H1 (cell line): ENCODE data around the gene APOA1.
A peak's percentile ranks its signal among the peaks of the same experiment; 100 is the strongest.

Experiments
- CTCF ChIP-seq, 3 experiments: IDR thresholded peaks; 1 replicate in 2 of 3; 2 replicates in 1 of 3; pipeline versions ENCODE4 v1.5.1 to v1.6.1; 2011; ENCODE audit warnings: low read length in 3 of 3, mild to moderate bottlenecking in 3 of 3, inconsistent platforms in 2 of 3, low read depth in 1 of 3, moderate library complexity in 1 of 3; ENCODE audit not compliant: insufficient read depth in 1 of 3; ENCODE audit errors: control extremely low read depth in 1 of 3
- EP300 ChIP-seq, 2 experiments: IDR thresholded peaks; 1 replicate in 1 of 2; 2 replicates in 1 of 2; pipeline ENCODE4 v1.6.1; 2011 to 2012; ENCODE audit warnings: low read depth in 2 of 2, low read length in 2 of 2, mild to moderate bottlenecking in 2 of 2, borderline replicate concordance in 1 of 2, inconsistent platforms in 1 of 2, moderate library complexity in 1 of 2
- JUN ChIP-seq: IDR thresholded peaks from 2 replicates; pipeline ENCODE4 v1.6.1; 2011; ENCODE audit warnings: low read depth, mild to moderate bottlenecking, improper control_type of control experiment, low read length
- POLR2A ChIP-seq, 2 experiments: IDR thresholded peaks; 1 replicate in 1 of 2; 2 replicates in 1 of 2; pipeline ENCODE4 v1.6.1; 2011; ENCODE audit warnings: low read depth in 2 of 2, low read length in 2 of 2, mild to moderate bottlenecking in 2 of 2; ENCODE audit errors: control extremely low read depth in 1 of 2
- RFX5 ChIP-seq: IDR thresholded peaks from 2 replicates; pipeline ENCODE4 v1.6.1; 2011; ENCODE audit warnings: low read depth, low read length, improper control_type of control experiment, borderline replicate concordance
- TAF1 ChIP-seq: IDR thresholded peaks from 2 replicates; pipeline ENCODE4 v1.6.1; 2011; ENCODE audit warnings: mild to moderate bottlenecking, low read depth, low read length
- TBP ChIP-seq: IDR thresholded peaks from 2 replicates; pipeline ENCODE4 v1.6.1; 2011; ENCODE audit warnings: low read depth, low read length, improper control_type of control experiment
- TCF12 ChIP-seq: IDR thresholded peaks from 2 replicates; pipeline ENCODE4 v1.6.1; 2011; ENCODE audit warnings: low read depth, mild to moderate bottlenecking, low read length
- ZNF274 ChIP-seq: IDR thresholded peaks from 2 replicates; pipeline ENCODE4 v1.7.0; 2012; ENCODE audit warnings: low read length, borderline replicate concordance; ENCODE audit errors: extremely low read depth

- TF ChIP-seq CTCF (IDR thresholded peaks at IDR 0.05; ENCODE audit: control extremely low read depth in 1 of 3, insufficient read depth in 1 of 3, low read depth in 1 of 3, low read length in 3 of 3), result peak in 1 of 3 experiments; percentile 13; a peak in 2 of 4 replicates
- no peak for TF ChIP-seq EP300 (IDR thresholded peaks at IDR 0.05; ENCODE audit: borderline replicate concordance in 1 of 2, low read depth in 2 of 2, low read length in 2 of 2)
- TF ChIP-seq TCF12, result no peak
- TF ChIP-seq TBP, result no peak
- TF ChIP-seq RFX5, result no peak
- no peak for TF ChIP-seq JUN
- TF ChIP-seq ZNF274, result no peak
- TF ChIP-seq TAF1, result no peak
- TF ChIP-seq POLR2A (IDR thresholded peaks at IDR 0.05; ENCODE audit: control extremely low read depth in 1 of 2, low read depth in 2 of 2, low read length in 2 of 2), result no peak
These were observed 32.2 kb upstream of the APOA1 start for GRCh38 chr11:116869610-116870009.
